Stimulated activated CD4-positive, alpha-beta T cell treated with anti-CD3 and anti-CD28 coated beads, Interleukin-2, amount 100 ng/mL, for 24 hours (primary cell): ENCODE measurements around the gene WDR27.
"Not testable (repeated sequence)": the region's sequence is repeated elsewhere in the genome, so short reads cannot be mapped to it uniquely, and the experiment has no call there.

Experiments
- DNase-seq, 2 donors: peaks; one replicate each; pipeline ENCODE4 v3.0.0-alpha.2; 2020

WDR27 gene

DNA sequence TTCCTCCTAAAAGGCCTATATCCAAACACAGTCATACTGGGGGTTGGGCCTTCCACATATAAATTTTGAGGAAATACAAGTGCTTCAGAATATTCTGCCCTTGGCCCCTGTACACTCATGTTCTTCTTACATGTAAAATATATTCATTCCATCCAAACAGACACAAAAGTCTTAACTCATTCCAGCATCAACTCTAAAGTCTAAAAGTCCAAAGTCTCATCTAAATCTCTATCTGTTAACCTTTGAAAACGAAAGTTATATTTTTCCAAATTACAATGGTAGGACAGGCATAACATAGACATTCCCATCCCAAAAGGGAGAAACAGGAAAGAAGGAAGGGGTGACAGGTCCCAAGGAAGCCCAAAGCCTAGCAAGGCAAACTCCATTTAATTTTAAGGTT lies 232.8 kb downstream of the WDR27 start:
- DNase-seq, result no peak

DNA sequence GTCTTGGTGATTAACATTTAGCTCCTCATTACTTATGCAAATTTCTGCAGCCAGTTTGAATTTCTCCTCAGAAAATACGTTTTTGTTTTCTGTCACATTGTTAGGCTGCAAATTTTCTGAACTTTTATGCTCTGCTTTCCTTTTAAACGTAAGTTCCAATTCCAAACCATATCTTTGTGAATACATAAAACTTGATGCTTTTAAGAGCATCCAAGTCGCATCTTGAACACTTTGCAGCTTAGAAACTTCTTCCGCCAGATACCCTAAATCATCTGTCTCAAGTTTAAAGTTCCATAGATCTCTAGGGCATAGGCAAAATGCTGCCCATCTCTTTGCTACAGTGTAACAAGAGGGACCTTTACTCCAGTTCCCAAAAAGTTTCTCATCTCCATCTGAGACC lies 234.1 kb downstream of the WDR27 start:
- not testable (repeated sequence) for DNase-seq

DNA sequence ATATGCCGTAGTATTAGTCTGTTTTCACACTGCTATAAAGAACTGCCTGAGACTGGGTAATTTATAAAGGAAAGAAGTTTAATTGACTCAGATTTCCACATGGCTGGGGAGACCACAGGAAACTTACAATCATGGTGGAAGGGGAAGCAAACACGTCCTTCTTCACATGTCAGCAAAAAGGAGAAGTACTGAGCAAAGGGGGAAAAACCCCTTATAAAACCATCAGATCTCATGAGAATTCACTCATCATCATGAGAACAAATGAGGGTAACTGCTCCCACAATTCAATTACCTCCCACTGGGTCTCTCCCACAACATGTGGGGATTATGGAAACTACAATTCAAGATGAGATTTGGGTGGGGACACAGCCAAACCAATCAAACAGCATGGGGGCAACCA lies 235.6 kb downstream of the WDR27 start:
- not testable (repeated sequence) for DNase-seq

DNA sequence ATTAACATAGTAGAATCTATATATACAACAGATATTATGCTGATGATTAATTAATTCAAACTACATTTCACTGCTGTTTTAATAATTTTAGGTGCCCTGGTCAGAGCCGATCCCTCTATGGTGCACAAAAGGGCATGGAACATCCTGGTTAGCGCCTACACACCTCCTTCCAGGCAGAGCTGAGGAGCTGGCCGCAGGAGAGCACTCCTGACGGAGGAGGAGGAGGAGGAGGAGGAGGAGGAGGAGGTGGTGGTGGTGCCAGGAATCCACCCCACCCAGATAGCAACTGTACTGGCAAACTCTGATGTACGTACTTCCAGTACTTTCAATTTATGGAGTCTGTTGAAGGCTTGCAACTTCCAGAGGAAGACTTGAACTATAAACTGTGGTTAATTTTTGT lies 244.1 kb downstream of the WDR27 start:
- no peak for DNase-seq

DNA sequence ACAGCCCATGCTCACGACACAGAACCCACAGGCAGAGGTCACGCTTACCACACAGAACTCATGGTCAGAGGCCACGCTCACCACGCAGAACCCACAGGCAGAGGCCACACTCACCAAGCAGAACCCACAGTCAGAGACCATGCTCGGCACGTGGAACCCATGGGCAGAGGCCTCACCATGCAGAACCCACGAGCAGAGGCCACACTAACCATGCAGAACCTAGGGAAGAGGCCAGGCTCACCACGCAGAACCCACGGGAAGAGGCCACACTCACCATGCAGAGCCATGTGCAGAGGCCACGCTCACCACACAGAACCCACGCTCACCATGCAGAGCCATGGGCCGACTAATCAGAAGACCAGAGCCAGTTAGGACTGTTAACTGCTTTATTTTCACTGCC lies 245.0 kb downstream of the WDR27 start:
- DNase-seq, result no peak

DNA sequence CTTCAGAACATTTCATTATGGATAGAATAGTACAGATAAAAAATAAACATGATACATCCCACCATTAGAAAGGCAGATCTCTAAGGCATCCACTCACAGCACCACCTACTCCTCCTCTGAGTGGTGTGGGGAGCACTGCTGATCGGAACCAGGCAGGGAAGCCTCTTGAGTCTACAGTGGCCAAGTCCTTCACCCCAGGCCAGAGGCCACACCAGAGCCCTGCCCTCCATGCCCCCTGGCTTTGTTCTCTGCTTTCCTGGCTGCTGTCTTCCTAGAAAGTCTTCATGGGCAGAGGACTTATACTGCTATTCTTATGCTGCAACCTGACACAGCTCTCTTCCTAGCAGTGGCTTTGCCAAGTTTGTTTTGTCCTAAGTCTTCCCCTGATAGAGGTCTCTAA lies 246.4 kb downstream of the WDR27 start:
- DNase-seq, result no peak

DNA sequence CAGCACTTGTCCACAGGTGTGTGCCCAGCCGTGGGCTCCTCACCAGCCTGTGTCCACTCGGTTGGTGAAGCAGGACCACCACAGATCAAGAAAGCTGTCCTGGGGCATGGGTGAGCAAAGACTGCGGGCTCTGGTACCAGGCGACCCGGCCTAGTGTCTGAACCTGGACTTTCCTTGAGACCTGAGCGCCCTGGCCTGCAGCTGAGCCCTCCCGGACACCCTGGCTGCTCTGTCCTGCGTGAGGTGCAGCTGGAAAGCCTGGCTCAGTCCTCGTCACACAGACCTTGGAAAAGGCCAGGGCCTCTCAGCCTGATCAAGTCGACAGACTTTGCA lies 247.0 kb downstream of the WDR27 start:
- DNase-seq, result no peak

DNA sequence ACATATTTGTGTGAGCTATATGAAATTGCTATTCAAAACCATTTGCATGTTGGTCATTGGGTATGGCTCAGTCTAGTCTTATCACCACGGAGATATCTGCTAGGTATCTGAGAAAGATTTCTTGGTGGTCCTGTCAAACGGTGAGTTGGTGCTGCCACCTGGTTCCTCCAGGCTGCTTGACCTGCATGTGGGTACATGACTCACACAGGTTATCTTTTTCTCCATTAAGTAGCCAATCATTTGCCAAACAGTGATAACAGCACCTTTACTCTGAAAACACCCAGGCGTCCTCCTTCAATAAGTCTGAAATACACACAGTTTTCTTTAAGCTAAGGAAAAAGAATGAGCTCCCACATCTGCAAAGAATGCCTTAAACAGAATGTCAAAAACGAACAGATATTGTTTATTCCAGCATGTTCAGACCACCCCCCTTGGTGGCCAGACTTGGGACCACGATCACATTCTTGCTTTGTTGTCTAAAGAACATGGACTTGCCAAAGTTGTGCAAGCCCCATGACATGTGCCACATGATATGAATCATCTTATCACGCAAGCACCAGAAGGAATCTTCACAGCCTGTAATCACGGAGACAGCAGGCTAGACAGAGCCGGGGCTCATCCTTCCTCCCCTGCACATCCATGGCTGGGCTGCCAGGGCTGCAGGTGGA lies 247.5 kb downstream of the WDR27 start:
- DNase-seq, result no peak

DNA sequence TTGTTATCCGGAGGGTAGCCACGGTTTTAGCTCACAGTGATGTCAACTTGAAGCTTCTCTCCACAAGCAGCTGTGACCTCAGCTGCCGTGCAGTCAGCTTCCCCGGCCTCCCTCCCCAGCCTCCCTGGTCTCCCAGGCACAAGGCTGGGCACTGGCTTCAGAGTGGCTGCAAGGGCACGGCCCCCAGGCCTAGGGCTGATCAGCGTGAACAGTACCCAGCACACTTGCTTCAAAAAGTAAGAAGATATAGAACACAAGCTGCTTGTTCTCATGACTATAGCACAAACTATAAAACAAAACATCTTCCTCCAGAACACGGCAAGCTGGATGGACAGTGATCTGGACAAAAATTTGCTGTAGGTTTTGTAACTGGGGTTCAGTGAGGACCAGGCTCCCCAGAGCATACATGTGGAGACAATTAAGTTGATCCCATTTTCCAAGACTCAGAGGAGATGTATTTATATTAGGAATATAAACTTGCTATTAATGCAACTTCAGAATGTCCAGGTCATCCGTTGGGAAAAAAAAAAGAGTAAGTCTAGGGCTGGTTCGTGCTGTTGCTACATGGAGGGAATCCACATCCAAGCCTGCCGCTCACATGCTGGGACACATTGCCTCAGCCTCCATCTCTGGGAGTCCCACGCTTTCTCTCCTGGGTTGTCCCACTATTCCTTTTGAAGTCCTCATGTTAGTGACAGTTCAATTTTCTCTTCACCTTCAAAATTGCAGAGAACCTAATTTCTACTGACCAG lies 248.8 kb downstream of the WDR27 start:
- DNase-seq, result no peak

DNA sequence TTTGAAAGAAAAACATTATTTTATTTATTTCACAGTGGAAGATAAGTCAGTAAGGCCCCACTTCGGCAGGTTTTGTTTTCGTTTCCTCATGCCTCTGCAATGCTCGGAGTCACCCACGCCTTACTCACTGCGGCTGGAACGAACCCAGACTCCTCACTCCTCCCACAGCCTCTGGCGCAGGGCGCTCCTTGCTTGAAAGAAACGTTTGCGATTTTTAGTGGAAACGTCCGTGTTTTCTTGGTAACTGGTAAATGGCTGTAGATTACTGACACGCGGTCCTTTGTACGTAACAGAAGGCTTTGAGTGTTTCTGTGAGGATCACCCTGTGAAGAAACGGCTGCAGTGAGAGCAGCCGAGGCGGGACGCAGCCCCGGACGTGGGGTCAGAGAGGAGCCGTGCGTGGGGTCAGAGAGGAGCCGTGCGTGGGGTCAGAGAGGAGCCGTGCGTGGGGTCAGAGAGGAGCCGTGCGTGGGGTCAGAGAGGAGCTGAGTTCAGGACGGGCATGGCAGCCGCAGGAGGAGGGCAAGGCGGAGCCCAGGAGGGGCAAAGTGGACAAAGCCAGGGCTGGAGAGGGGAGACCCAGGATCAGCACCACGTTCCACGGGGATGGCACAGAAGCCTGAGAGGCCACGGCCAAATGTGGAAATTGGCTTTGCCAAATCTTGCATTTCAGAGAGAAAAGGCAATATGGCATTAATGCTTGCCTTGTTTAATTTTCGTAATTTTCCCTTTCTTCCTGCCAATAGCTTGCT lies 249.5 kb downstream of the WDR27 start:
- no peak for DNase-seq

DNA sequence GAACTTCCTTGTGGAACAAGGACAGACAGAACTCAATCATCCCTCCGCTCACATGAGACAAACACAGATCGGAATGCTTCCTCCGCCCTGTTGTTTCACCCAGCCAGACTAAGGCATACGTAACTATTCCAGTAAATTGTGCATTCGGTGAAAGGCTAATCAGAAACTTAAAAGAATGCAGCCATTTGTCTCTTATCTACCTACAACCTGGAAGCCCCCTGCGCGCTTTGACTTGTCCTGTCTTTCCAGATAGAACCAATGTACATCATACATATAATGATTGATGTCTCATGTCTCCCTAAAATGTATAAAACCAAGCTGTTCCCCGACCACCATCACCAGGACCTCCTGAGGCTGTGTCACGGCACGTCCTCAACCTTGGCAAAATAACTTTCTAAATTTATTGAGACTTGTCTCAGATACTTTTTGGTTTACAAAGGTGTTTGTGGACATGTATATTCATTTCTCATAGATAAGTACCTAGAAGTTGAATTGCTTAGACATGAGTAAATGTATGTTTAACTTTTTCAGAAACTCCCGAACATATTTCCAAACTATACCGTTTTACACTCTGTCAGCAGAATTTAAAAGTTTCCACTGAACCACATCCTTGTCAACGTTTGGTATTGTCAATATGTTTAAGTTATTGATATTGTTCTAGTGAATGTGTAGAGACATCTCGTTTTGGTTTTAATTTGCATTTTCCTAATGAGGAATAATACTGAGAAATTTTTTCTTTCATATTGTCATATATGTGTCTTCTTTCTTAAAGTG lies 250.6 kb downstream of the WDR27 start:
- DNase-seq, result no peak

DNA sequence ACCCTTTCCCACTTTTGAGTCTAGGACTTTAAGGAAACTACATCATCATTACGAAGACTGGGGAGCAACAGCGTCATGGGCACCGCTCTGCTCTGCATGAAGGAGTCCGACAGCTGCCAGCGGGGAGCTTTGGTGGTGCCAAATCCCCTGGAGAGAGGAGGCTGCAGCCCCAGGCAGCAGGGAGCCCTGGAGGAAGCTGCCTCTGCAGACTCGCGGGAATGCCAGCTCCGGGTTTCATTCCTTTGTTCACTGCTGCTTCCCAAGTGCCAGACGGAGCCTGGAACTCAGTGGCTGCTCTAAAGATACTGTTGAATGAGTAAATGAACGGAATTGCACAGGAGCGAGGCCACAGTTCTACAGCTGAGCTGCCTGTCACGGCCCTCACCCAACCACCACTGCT lies 251.7 kb downstream of the WDR27 start:
- no peak for DNase-seq

DNA sequence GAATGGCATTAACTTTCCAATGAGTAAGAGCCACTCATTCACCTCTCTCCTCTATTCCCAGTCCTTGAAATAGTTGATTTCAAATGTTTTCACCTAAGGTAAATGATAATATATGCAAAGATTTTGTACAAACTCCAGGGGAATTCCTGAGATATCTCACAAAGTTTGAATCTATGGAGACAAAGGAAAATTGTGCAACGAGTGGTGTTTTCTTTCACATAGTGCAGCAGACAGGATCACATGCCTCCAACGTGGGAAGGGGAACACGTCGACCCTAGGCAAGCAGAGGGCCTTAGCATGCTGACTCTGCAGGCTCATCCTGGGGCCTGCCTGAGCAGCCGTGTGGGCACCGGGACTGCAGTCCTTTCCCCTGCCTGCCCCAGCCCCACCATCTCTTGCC lies 252.6 kb downstream of the WDR27 start:
- no peak for DNase-seq

DNA sequence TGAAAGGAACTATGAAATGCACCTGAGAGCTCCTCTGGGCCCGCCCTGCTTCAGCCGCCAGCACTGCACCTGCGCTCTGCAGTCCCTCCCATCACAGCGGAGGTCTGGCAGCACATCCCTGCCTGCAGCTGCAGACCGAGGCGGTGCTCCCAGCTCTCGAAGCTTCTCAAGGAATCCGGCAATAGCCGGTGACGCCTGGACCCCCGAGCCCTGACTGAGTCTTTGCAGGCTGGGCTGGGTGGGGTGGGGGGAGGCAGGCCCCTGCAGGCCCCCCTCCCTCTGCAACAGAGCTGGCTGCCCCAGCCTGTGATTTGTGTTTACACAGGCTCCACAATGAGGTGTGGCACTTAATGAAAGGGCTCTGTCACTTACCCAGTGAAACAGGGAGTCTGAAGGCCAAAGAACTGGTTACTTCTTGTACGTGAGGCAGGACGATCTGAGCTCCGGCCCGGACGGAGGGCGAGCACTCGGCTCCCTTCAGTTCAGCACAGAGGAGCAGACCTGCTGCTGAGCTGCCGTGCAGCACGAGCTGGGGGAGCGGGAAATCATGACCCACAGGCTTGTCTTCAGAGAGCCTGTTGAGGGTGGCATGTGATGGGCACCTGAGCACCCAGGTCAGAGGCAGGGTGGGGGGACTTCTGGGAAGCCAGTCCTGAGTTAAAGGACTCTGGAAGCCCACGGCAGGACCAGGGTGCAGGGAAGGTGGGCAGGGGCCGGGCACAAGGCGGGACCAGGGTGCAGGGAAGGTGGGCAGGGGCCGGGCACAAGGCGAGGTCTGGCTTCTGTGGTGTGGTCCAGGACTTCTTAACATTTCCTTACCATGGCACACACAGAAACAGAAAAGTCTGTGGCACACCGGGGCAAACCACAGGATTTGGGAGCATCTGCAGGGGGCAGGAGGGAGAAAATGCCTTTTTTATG lies 255.9 kb downstream of the WDR27 start:
- no peak for DNase-seq

DNA sequence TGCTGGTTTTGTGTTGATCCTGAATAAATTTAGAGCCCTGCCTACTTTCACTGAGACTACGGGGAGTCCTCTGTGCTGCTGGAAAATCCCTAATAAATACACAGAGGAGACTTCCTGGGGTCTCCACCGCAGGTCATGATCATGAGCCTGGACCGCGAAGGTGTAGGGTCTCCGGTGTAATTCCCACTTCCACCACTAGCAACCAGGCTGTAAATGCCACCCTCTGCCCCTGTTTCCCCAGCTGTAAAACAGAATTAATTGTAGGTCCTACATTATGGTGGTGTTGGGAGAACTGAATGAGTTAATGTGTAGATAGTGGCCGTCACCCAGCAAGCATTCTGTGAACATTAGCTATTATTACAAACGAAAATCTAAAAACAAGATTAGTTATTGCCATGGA lies 256.6 kb downstream of the WDR27 start:
- DNase-seq, result no peak

DNA sequence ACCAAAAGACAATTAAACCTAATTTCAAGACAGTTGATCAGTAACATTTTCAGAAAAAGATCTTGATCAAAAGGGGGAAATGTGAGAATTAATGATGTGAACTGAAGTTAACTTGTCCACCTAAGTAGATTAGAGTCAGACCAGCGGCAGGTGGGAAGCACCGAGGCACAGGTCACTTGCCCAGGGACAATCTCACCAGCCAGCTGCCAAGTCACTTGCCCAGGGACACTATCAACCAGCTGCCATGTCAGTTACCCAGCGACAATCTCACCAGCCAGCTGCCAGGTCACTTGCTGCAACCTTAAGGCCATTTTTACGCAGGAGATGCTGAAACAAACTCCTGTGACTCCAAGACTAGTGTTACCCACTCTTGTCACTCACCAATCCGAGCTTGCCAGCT lies 260.5 kb downstream of the WDR27 start:
- no peak for DNase-seq

DNA sequence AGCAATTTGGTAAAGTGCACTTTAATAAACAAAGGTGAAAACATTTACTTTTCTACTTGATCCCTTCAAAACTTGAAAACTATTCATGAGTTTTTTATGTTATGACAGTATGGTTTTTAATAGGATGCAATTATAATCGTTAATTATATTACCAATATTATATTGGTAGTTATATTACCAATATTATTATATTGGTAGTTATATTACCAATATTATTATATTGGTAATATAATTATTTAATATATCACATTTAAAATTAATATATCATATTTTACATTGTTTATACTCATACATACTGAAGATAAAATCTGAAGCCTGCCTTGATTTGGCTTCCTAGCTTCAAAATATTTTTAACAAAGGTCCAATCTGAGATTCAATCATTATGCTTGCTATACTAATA lies 262.1 kb downstream of the WDR27 start:
- DNase-seq, result no peak

DNA sequence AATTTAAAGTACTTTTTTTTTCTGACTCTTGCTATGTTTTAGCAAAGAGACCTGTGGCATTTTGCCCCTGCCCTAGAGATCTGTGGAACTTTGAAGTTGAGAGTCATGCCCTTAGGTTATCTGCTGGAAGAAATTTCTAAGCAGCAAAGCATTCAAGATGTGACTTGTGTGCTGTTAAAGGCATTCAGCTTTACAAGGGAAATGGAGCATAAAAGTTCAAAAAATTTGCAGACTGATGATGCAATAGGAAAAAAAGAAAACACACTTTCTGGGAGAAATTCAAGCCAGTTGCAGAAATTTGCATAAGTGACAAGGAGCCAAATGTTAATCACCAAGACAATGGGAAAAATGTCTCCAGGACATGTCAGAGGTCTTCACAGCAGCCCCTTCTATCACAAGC lies 267.3 kb downstream of the WDR27 start:
- DNase-seq, result not testable (repeated sequence)

DNA sequence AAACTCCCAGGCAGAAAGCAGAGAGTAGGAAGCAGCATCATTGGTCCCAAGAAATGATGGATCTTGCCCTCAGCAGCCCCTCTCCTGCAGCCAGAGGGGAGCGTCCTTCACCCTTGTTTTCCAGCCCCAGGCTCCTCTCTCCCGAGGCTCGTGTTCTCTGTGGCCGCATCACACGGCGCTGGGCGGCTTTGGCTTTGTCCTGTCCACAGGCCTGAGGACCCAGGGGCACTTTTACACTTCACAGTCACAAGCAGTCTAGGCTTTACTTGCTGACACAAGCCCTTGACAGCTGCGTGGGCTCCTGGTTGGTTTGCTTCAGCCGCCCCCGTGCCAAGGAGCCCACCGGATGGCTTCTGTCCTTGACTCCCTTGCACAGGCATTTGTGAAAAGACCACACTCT lies 272.8 kb downstream of the WDR27 start:
- DNase-seq, result no peak

DNA sequence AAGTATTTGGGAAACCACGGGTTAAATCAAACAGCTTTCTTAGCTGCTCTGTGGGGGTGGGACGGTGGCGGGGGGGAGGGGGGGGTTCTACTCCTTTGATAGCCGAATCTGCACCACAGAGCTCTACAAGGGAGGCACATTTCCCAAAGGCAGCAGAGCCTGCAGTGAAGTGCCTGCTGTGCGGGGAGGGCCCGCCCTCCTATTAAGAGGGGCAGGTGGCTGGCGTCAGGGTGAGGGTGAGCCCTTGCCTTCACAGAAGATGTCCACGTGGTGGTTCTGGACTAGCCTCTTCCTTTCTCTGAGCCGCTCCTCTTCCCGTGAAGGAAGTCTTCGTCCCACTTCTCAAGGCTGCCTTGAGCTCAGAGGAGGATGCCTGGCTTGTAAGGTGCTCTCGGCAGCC lies 273.3 kb downstream of the WDR27 start:
- no peak for DNase-seq

DNA sequence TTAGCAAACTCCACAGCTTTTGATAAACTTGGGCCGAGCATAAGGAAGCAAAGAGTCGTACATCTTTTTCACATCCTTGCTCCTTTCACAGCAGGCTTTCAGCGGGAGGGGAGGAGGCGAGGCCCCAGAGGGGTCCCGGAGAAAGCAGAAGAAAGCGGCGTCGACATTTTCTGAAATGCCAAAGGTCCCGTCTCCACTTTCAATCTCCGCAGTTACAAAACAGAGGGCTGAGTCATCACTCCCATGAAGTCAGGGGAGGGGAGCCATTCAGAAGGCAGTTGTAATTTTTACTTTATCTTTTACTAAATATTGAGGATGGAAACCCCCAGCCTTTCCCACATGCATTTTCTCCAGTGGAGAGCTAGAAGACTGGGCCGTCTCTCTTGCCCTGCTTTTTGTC lies 274.0 kb downstream of the WDR27 start:
- DNase-seq, result no peak

DNA sequence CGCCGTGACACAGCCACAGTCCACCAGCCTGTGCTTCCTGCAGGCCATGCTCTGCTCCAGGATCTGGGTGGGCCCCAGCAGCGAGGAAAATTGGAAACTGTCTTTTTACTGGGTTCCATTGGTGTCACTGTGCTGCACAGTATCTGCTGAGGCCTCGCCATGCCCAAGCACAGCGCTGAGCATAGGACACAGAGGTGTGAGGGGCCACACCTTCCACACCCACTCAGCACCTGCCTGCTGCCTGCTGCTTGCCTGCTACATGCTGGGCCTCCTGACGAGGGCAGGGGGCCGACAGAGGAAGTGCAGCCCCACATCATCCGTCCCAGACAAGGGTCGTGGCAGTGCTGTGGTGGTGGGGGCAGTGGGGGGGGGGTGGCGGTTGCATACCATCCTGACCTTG lies 275.2 kb downstream of the WDR27 start:
- DNase-seq, result no peak
